ENCODE results near the gene BDNF.
"Not testable (repeated sequence)": the region's sequence is repeated elsewhere in the genome, so short reads cannot be mapped to it uniquely, and the experiment has no call there.

The BDNF gene

GRCh38 chr11:27700351-27701301, at the start of gene BDNF:
Gene BDNF (minus strand): TSS chr11:27700455. CDS start chr11:27658564, 41,891 bp downstream.
- DNase-seq, result no peak

GRCh38 chr11:27740362-27741013, 40.2 kb upstream of the BDNF start:
- no peak for DNase-seq

- no peak for DNase-seq
These were observed 35.0 kb upstream of the BDNF start for GRCh38 chr11:27735281-27735680.

GRCh38 chr11:27731803-27732202, 31.5 kb upstream of the BDNF start:
- not testable (repeated sequence) for DNase-seq

GRCh38 chr11:27726981-27727380, 26.7 kb upstream of the BDNF start:
- no peak for DNase-seq

- DNase-seq, result no peak
These were observed 23.4 kb upstream of the BDNF start for GRCh38 chr11:27723687-27724086.

- no peak for DNase-seq
These were observed 22.7 kb upstream of the BDNF start for GRCh38 chr11:27722953-27723344.

GRCh38 chr11:27722117-27722952, 22.1 kb upstream of the BDNF start:
- no peak for DNase-seq

GRCh38 chr11:27721264-27722116, 21.2 kb upstream of the BDNF start:
- no peak for DNase-seq

- no peak for DNase-seq
These were observed 20.1 kb upstream of the BDNF start for GRCh38 chr11:27720277-27720830.

GRCh38 chr11:27719546-27719925, 19.3 kb upstream of the BDNF start:
- no peak for DNase-seq

GRCh38 chr11:27718863-27719545, 18.7 kb upstream of the BDNF start:
- DNase-seq, result no peak

- no peak for DNase-seq
These were observed 18.1 kb upstream of the BDNF start for GRCh38 chr11:27718346-27718862.

- DNase-seq, result no peak
These were observed 17.6 kb upstream of the BDNF start for GRCh38 chr11:27717801-27718229.

- DNase-seq, result no peak
These were observed 17.1 kb upstream of the BDNF start for GRCh38 chr11:27717377-27717776.

GRCh38 chr11:27716835-27717234, 16.6 kb upstream of the BDNF start:
- DNase-seq, result no peak

- no peak for DNase-seq
These were observed 16.0 kb upstream of the BDNF start for GRCh38 chr11:27716216-27716615.

- DNase-seq, result no peak
These were observed 11.5 kb upstream of the BDNF start for GRCh38 chr11:27711725-27712124.

GRCh38 chr11:27710536-27710935, 10.3 kb upstream of the BDNF start:
- DNase-seq, result no peak

- no peak for DNase-seq
These were observed 7.4 kb upstream of the BDNF start for GRCh38 chr11:27707676-27708075.

Measured in CD4-positive, alpha-beta T cell treated with Interferon gamma for 1 hour (primary cell).